Stimulated activated naive CD4-positive, alpha-beta T cell (primary cell): ENCODE data around the gene IRS2.

Source experiments
- DNase-seq, 6 experiments: peaks; one replicate each; lab custom pipeline; 2025; lab: John Stamatoyannopoulos, UW

IRS2 gene

GRCh38 chr13:109730812-109731335 is 55.5 kb downstream of the IRS2 start:
- DNase-seq = no peak

- no peak for DNase-seq
These were observed 57.3 kb downstream of the IRS2 start for GRCh38 chr13:109728791-109729731.

GRCh38 chr13:109728061-109728460 is 58.3 kb downstream of the IRS2 start:
- DNase-seq = no peak

GRCh38 chr13:109727251-109727650 is 59.1 kb downstream of the IRS2 start:
- no peak for DNase-seq

GRCh38 chr13:109725995-109726637 is 60.3 kb downstream of the IRS2 start:
- DNase-seq = no peak

GRCh38 chr13:109725297-109725696 is 61.1 kb downstream of the IRS2 start:
- no peak for DNase-seq

- no peak for DNase-seq
These were observed 61.8 kb downstream of the IRS2 start for GRCh38 chr13:109724603-109725002.

GRCh38 chr13:109723046-109723445 is 63.3 kb downstream of the IRS2 start:
- DNase-seq = no peak

GRCh38 chr13:109722068-109722467 is 64.3 kb downstream of the IRS2 start:
- DNase-seq = no peak

GRCh38 chr13:109720758-109721184 is 65.6 kb downstream of the IRS2 start:
- no peak for DNase-seq

GRCh38 chr13:109719962-109720646 is 66.3 kb downstream of the IRS2 start:
- DNase-seq = no peak

- DNase-seq = no peak
These were observed 67.7 kb downstream of the IRS2 start for GRCh38 chr13:109718726-109719125.

- DNase-seq = no peak
These were observed 68.7 kb downstream of the IRS2 start for GRCh38 chr13:109717686-109718085.

GRCh38 chr13:109715902-109716301 is 70.5 kb downstream of the IRS2 start:
- no peak for DNase-seq

GRCh38 chr13:109713681-109714080 is 72.7 kb downstream of the IRS2 start:
- DNase-seq = no peak

GRCh38 chr13:109712124-109712722 is 74.2 kb downstream of the IRS2 start:
- no peak for DNase-seq

GRCh38 chr13:109707742-109708617 is 78.4 kb downstream of the IRS2 start:
- DNase-seq = no peak

GRCh38 chr13:109707044-109707741 is 79.2 kb downstream of the IRS2 start:
- DNase-seq = no peak

GRCh38 chr13:109706015-109706715 is 80.2 kb downstream of the IRS2 start:
- no peak for DNase-seq
